Renal pelvis (tissue), 4 donors: Measurements from ENCODE around the gene OCSTAMP. TPM values are rescaled to one million over a fixed set of nuclear protein-coding genes. Genes with fewer than 3 reads are reported as not detected.
A peak's percentile ranks its signal among the peaks of the same experiment; 100 is the strongest.

Experiments used
- DNase-seq: peaks from one replicate; pipeline ENCODE4 v3.0.0-alpha.2; 2013
- polyA plus RNA-seq, 3 donors: library from polyadenylated mRNA; unstranded; fragments of 120-200 nt; gene quantifications; one replicate each; pipeline ENCODE4 v1.2.1, GENCODE V29; 2013; ENCODE audit not compliant: insufficient read length in 3 of 3

OCSTAMP gene
- polyA plus RNA-seq, 3 donors, result 0.10 TPM; not detected in 2

GRCh38 chr20:46573788-46574584, 23.5 kb upstream of the OCSTAMP start:
- no peak for DNase-seq

- DNase-seq, result peak; percentile 35
Observed at GRCh38 chr20:46573234-46573633, 22.8 kb upstream of the OCSTAMP start.

DNA sequence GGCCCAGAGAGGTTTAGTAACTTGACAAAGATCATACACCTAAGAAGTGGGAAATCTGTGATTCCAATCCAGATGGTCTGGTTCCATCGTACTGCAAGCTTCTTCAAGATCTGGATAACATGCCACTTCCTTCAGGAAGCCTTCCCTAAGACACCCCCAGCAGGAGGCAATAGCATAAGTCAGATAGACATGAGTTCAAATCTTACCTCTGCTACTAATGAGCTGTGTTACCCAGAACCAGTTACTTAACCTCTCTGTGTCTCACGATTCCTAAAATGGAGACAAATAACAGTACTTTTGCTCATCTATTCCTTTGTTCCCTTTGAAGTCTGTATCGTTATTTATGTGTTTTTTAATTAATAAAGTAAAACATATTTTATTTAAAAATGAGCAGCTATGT, 22.3 kb upstream of the OCSTAMP start:
- no peak for DNase-seq

GRCh38 chr20:46572153-46572552, 21.7 kb upstream of the OCSTAMP start:
- DNase-seq, result no peak

- no peak for DNase-seq
Observed at GRCh38 chr20:46571418-46571817, 21.0 kb upstream of the OCSTAMP start.

DNA sequence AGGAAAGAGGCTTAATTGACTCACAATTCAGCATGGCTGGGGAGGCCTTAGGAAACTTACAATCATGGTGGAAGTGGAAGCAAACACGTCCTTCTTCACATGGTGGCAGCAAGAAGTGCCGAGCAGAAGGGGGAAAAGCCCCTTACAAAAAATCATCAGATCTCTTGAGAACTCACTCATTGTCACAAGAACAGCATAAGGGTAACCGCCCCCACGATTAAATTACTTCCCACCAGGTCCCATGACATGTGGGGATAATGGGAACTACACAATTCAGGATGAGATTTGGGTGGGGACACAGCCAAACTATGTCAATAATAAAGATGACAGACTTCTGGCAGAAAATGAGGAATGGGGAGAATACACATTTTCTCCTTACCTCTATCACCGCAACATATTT, 20.5 kb upstream of the OCSTAMP start:
- DNase-seq, result no peak

DNA sequence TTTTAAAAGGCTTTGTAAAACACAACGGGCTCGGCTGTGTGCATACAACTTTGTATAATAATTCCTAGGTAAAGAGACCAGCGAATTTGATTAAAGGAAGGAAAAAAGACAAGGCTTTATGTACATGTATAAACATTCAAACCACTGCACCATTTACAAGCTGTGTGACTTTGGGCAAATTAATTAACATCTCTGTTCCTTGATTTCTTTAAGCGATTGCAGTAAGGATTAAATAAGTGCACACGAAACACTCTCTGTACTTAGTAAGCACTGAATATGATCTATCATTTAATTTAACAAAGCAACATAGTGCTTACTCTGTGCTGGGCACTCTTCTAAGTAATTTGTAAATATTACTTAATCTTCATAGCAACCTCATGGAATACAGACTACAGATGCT, 19.5 kb upstream of the OCSTAMP start:
- DNase-seq, result no peak

DNA sequence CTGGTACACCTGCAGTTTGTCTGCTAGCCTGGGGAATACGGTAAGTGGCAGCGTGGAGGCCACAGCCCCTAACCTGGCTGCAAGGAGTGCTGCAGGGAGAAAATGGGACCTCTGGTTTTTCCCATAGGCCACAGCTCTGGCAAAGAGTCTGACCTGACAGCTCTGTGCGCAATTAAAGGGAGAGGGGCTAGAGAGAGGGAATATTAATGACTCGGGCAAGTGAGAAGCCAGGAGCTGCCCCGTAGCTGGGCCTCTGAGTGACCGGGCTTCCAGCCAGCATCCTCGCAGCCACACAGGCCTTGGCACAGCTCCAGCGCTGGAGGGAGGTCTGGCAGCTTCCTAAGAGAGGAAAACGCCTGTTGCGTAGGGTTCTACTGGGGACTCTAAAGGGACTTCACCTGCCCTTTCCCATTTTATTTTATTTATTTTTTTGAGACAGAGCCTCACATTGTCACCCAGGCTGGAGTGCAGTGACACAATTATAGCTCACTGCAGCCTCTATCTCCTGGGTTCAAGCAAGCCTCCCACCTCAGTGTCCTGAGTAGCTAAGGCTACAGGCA, 18.2 kb upstream of the OCSTAMP start:
- peak; percentile 86 for DNase-seq

GRCh38 chr20:46566125-46566524, 15.7 kb upstream of the OCSTAMP start:
- no peak for DNase-seq

GRCh38 chr20:46564241-46564957, 13.9 kb upstream of the OCSTAMP start:
- DNase-seq, result no peak

GRCh38 chr20:46563860-46564221, 13.4 kb upstream of the OCSTAMP start:
- DNase-seq, result no peak

DNA sequence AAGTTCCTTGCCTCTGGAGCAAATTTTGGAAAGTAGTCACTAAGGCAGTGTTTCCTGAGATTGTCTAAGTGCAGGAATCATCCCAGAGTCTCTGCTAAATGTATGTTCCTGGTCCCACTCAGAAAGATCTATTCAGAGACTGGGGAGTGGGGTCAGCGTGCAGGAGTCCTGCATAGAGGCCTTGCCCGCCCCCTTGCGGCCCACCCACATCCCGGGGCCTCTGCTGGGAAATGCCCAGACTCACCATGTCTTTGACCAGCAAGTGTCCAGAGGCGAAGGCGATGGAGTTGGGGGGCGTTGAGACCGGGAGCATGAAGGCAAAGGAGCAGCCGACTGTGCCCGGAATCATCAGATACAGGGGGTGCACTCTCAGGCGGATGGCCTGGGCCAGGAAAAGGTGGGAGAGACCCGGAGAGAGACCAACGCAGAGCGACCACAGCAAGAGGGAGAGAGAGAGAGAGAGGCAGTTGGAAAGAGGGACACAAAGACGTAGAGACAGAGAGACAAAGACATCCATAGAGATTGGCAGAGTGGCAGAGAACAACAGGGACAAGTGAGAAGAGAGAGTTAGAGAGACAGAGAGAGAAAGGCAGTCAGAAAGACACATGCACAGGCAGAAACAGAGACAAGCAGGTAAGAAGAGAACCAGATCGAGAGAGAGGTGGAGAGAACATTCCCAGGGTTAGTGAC, 12.9 kb upstream of the OCSTAMP start:
- no peak for DNase-seq

- DNase-seq, result peak; percentile 81
Observed at GRCh38 chr20:46562373-46563169, 12.1 kb upstream of the OCSTAMP start.

- DNase-seq, result no peak
Observed at GRCh38 chr20:46562009-46562372, 11.5 kb upstream of the OCSTAMP start.

DNA sequence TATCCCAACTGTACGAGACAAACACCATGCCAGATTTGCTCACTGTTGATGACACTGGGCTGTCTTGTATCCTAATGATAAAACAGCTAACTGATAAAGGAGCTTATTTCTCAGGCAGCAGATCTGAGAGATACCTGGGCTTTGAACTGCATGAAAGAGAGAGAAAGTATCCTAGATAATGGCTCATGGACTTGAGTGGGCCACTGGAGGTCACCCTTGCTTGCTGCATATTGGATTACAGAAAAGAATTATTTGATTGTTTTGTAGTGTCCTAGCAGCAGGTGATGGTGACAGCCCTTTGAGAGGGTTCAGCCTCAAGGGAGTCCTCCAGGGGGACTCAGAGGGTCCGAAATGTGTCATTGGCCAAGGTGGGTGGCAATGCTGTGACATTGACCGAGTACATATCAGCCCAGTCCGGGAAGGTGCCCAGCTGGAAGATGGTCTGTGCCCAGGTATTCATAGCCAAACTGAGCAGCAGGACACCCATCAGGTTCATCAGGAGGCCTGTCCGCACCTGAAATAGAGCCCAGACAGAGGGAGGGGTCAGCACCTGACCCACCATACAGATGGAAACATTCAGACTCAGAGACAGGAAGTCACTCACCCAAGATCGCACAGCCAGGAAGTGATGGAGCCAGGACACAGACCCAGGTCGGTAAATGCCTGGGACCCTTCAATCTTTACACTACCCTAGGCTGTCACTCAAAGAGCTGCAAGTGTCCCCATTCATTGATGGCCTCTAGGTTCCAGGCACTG, 9.4 kb upstream of the OCSTAMP start:
- DNase-seq, result no peak

- no peak for DNase-seq
Observed at GRCh38 chr20:46559001-46559400, 8.5 kb upstream of the OCSTAMP start.

DNA sequence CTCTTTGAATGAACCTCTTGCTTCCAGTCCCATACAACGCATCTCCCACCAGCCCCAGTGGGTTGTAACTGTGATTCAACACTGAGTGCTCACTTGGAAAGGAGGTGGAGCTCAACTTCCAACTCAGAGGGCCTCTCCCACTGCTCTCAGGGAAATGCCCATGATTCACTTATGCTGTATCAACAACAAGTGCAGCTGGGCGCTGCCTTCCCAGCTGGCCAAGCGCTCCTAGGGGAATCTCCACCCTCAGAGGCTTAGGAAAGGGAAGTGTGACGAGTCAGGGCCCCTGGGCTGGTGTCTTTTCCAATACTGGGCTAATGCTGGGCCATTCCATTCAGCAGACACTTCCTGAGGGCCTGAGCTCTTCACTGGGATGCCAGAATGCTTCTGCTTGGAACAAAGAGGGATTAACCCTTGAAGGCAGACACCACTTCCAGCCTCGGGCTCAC, 8.1 kb upstream of the OCSTAMP start:
- DNase-seq, result no peak

GRCh38 chr20:46557231-46557956, 6.9 kb upstream of the OCSTAMP start:
- no peak for DNase-seq

DNA sequence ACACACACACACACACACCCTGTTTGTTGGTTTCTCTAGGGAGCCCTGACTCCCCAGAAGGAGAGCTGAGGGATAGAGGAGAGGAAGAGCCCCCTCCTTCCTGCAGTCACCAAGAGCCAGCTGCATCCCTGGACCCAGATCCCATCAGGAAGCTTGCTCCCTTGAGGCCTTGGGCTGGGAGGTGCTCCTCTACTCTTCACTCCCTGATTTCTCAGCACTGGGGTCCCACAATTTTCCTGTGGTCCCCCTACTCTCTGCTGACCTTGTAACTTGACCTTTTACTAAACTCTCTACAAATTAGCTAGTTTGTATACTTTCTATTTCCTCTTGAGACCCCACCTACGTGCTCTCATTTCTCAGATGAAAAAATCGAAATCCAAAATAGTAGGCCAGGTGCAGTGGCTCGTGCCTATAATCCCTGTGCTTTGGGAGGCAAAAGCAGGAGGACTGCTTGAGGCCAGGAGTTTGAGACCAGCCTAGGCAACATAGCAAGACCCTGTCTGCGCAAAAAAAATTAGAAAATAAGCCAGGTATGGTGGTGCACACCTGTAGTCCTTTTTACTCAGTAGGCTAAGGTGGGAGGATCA, 5.0 kb upstream of the OCSTAMP start:
- DNase-seq, result no peak

DNA sequence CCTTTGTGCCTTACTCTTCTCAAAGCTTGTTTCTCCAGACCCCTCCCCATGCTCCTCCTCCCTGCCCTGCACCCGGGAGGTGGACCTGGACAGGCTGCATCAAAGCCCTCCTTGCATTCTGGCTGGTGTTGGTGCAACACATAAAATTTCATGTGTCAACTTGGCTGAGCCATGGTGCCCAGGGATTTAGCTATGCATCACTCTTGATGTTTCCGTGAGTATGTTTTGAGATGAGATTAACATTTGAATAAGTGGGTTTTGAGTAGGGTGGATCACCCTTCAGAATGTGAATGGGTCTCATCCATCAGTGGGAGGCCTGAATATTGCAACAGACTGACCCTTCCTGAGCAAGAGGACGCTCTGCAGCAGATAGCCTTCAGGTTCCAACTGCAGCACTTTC, 4.4 kb upstream of the OCSTAMP start:
- no peak for DNase-seq
